ENCODE results near the gene MMP24. TPM values are rescaled to one million over a fixed set of nuclear protein-coding genes. Genes with fewer than 3 reads are reported as not detected.
A peak's percentile ranks its signal among the peaks of the same experiment; 100 is the strongest.
"Not testable (repeated sequence)": the region's sequence is repeated elsewhere in the genome, so short reads cannot be mapped to it uniquely, and the experiment has no call there.

MMP24 gene
- total RNA-seq, 1 donor from 2014 or later, result not detected

DNA sequence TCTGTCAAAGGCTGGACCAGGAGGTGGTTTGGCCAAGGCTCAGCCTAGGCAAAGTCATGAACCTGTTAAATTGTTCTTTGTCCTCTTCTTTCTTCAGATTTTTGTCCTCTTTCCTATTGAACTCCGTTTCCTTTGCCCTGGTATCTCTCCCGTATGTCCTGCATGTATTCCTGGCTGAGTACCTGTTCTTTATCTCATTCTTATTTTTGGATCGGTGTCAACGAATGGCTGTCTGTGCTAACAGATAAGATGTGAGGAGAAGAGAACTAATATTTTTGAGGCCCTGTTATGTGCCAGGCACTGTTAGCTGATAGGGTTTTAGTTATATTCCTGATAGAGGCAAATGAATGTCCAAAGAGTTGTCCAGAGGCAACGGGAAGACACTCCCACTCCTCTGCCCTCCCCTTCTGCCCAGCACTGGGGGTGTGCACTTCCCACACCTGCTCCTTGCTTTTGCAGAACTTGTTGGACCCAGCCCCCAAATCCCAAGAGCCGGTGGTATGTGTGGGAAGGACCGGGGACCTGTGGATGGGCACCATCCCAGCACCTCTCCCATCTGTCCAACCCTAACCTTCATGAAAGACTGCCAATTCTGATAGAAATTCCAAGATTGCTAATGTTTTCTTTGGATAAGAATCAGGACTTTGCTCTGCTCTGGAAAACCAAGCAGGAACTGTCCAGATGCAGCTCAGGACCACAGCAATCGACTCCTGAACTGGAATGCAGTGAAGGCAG is 30.9 kb downstream of the MMP24 start:
- H3K9me3 Mint-ChIP-seq, result no peaks in the 10 kb centered on the region
- no peak overlapping the region for H3K27ac Mint-ChIP-seq
- no peak for DNase-seq
- intact Hi-C loops (cut with micrococcal nuclease), result no loop called here
- H3K4me3 Mint-ChIP-seq, result no peak overlapping the region
- peaks cover 4% of the 10 kb centered on the region for H3K36me3 Mint-ChIP-seq (ENCODE audit: low read depth)
- H3K4me1 Mint-ChIP-seq, result peaks cover 10% of the 10 kb centered on the region
- H3K27me3 Mint-ChIP-seq, result no peaks in the 10 kb centered on the region

DNA sequence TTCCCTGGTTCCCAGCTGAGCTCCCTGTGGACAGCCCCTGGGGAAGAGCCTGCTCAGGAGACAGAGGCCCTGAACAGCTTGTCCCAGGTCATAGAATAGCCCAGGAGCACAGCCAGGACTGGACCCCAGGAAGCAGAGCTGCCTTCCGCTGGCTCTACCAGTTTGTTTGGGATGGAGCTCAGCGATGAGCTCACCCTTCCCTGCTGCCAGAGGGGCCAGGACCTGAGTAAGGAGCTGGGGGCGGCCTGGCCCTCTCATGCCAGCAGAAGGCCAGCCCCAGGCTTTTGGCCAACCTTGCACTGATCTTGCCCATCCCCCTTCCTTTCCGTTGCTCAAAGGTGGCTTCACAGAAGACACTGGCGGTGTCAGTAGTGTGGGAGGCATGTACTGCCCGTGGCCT is 33.9 kb downstream of the MMP24 start:
- Mint-ChIP-seq H3K4me3 (no peak overlapping the region), H3K36me3 (ENCODE audit: low read depth) (peaks cover 7% of the 10 kb centered on the region), H3K27me3 (no peaks in the 10 kb centered on the region), H3K9me3 (no peaks in the 10 kb centered on the region), H3K4me1 (no peaks in the 10 kb centered on the region), H3K27ac (no peak overlapping the region)
- intact Hi-C loops (cut with micrococcal nuclease), result no loop called here
- DNase-seq, result no peak

DNA sequence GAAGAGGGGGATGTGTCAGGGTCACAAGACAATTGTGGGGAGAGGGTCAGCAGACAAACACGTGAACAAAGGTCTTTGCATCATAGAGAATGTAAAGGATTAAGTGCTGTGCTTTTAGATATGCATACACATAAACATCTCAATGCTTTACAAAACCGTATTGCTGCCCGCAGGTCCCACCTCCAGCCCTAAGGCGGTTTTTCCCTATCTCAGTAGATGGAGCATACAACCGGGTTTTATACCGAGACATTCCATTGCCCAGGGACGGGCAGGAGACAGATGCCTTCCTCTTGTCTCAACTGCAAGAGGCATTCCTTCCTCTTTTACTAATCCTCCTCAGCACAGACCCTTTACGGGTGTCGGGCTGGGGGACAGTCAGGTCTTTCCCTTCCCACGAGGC is 35.8 kb downstream of the MMP24 start:
- H3K36me3 Mint-ChIP-seq (ENCODE audit: low read depth), result peaks cover 11% of the 10 kb centered on the region
- H3K4me3 Mint-ChIP-seq; H3K9me3 Mint-ChIP-seq; H3K4me1 Mint-ChIP-seq; H3K27ac Mint-ChIP-seq; DNase-seq; H3K27me3 Mint-ChIP-seq; intact Hi-C loops (cut with micrococcal nuclease): not testable (repeated sequence)

DNA sequence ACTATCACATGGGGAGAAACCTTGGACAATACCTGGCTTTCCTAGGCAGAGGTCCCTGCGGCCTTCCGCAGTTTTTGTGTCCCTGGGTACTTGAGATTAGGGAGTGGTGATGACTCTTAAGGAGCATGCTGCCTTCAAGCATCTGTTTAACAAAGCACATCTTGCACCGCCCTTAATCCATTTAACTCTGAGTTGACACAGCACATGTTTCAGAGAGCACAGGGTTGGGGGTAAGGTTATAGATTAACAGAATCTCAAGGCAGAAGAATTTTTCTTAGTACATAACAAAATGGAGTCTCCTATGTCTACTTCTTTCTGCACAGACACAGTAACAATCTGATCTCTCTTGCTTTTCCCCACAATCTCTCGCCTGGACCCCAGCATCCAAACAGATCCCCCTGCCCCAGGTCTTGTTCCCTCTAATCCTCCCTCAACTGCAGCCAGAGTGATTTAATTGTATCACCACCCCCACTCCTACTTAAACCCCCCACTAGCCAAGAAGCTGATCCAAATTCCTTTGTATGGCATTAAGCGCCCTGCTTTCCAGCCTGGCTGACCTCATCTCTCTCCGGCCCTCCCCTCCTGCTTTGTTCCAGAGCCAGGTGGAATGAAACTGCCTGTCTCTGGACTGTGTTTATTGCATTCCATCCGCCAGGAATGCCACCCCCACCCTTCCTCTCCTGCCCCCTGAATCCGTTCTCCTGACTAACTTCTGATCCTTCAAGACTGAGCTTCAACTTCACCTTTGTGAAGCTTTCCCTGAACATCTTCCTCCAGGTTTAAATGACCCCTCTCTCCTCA is 36.4 kb downstream of the MMP24 start:
- H3K36me3 Mint-ChIP-seq (ENCODE audit: low read depth), result peaks cover 13% of the 10 kb centered on the region
- intact Hi-C loops (cut with micrococcal nuclease); DNase-seq; H3K4me1 Mint-ChIP-seq; H3K9me3 Mint-ChIP-seq; H3K27ac Mint-ChIP-seq; H3K4me3 Mint-ChIP-seq; H3K27me3 Mint-ChIP-seq: not testable (repeated sequence)

DNA sequence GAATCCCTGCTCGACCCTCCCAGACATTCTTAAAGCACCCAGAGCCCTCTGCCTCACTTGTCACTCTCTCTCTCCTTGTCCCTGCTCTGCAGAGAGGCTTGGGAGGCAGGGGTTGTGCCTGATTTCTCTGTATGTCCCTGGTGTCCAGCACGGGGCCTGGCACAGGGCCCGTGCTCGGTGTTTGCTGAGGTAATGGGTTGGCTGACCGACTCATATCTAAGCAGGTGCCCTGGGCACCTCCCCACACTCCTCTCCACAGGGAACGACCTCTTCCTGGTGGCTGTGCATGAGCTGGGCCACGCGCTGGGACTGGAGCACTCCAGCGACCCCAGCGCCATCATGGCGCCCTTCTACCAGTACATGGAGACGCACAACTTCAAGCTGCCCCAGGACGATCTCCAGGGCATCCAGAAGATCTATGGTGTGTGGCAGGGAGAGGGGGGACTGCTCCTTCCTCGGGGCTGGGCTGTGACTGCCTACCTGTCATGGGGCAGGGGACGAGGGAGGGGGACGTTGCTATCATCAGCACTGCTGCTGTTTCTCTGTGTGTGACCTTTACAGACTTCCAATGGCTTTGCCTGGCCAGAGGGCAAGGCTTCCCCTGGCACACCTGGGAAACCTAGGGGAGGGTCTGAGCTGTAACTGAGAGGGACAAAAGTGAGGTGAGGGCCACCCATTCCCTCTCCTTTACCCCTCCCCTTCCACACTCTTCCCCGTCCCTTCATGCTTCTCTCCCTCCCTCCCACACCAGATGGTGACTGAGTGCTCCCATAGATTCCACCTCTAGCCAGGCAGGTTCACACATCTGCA is 37.2 kb downstream of the MMP24 start:
- Mint-ChIP-seq H3K4me1 (peaks cover 4% of the 10 kb centered on the region), H3K9me3 (no peaks in the 10 kb centered on the region), H3K27ac (no peak overlapping the region), H3K36me3 (ENCODE audit: low read depth) (peaks cover 13% of the 10 kb centered on the region), H3K27me3 (no peaks in the 10 kb centered on the region), H3K4me3 (no peak overlapping the region)
- no peak for DNase-seq
- intact Hi-C loops (cut with micrococcal nuclease), result no loop called here

DNA sequence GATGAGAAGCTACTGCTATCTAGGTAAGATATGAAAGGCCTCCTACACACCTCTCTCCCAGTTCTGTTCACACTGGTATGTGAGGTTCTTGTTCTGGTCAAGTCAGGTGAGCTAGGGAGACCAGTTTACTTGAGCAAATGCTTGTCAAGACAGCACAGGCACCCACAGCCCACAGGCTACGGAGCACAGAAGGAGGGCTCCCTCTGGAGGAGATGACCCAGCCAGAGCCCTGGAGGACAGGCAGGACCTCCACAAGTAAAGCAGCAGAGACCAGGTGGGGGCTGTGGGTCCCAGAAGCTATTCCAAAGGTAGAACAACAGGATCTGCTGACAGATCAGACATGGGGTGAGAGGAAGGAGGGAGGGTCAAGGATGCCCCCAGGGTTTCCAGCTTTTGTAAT is 38.3 kb downstream of the MMP24 start:
- Mint-ChIP-seq H3K4me1 (peaks cover 6% of the 10 kb centered on the region), H3K27ac (no peak overlapping the region), H3K4me3 (no peak overlapping the region), H3K9me3 (no peaks in the 10 kb centered on the region), H3K36me3 (ENCODE audit: low read depth) (peaks cover 17% of the 10 kb centered on the region), H3K27me3 (no peaks in the 10 kb centered on the region)
- no peak for DNase-seq
- intact Hi-C loops (cut with micrococcal nuclease), result no loop called here

DNA sequence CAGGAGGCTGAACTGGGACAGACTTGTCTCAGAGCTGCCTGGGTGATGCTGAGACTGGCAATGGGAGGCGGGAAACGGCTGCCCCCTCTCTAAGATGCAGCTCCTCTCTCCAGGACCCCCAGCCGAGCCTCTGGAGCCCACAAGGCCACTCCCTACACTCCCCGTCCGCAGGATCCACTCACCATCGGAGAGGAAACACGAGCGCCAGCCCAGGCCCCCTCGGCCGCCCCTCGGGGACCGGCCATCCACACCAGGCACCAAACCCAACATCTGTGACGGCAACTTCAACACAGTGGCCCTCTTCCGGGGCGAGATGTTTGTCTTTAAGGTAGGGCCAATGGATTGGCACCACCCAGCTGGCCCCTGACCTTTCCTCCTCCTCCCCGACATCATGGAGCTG is 40.6 kb downstream of the MMP24 start:
- Mint-ChIP-seq H3K36me3 (ENCODE audit: low read depth) (peaks cover 22% of the 10 kb centered on the region), H3K4me3 (no peak overlapping the region), H3K27ac (no peak overlapping the region), H3K27me3 (no peaks in the 10 kb centered on the region), H3K4me1 (peaks cover 8% of the 10 kb centered on the region), H3K9me3 (no peaks in the 10 kb centered on the region)
- DNase-seq, result no peak
- intact Hi-C loops (cut with micrococcal nuclease), result no loop called here

DNA sequence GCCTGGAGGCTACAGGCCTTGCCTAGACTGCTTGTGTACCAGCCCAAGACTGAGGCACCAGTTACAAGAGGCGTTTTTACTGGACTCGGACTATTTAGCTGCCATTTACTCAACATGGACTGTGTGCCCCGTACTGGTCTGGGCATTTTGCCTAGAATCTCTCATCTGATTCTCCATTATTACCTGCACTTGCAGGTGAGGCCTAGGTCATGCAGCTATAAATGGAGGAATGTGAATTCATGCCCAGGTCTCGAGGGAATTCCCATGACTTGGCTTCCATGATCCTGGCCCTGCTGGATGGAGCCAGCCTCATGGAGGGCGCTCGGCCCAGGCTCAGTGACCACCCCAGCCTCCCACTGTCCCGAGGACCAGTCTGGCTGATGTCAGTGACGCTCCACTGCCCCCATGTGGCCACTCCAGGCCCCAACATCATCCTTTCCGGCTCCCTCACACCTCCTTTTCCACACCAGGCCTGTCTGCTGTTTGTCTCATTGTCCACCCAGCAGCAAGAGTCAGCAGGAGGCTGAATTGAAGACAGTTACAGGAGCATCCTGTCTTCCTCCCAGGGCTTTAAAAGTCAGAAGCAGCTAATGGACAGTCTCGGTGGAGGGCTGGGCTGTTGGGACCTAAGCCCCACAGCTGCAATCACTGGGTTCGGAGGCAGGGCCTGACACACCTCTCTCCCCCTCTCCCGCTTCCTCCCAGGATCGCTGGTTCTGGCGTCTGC is 42.7 kb downstream of the MMP24 start:
- peaks cover 8% of the 10 kb centered on the region for H3K4me1 Mint-ChIP-seq
- peak; percentile 87 for DNase-seq
- intact Hi-C loops (cut with micrococcal nuclease), result no loop called here
- no peaks in the 10 kb centered on the region for H3K9me3 Mint-ChIP-seq
- peak overlapping the region; percentile 15 for H3K27ac Mint-ChIP-seq
- H3K27me3 Mint-ChIP-seq, result no peaks in the 10 kb centered on the region
- no peak overlapping the region for H3K4me3 Mint-ChIP-seq
- H3K36me3 Mint-ChIP-seq (ENCODE audit: low read depth), result peaks cover 21% of the 10 kb centered on the region

DNA sequence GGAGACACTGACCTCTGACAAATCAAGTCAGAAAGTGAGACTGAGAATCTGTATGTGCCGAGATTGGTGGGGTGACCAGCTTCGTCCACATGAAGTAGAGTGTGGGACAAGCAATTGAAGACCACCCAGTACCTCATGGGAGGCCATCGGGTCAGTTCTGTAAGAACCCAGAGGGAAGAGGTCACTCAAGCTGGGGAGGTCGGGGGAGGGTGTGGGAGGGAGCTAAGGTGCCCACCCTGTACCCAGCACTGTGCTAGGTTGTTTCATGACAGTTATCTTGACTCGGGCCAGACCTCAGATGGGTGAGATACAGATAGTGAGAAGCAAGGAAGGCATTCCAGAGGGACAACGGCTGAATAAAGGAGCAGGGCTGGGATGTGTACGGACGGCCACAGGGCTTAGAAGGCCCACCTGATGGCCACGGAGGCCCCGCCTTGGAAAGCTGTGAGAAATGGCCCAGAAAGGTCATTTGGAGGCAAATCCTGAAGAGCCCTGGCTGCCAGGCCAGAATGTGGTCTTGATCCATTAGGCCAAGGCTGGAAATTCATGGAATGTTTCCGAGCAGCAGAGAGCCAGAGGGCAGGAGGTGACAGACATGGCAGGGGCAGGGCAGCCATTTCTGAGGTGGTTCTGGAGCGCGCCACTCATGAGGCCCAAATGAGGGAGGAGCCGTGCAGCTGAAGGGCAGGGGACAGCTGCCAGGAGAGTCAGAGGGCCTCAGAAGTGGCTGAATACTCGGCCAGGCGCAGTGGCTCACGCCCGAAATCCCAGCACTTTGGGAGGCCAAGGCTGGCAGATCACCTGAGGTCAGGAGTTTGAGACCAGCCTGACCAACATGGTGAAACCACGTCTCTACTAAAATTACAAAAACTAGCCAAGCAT is 43.8 kb downstream of the MMP24 start:
- no peak overlapping the region for H3K4me3 Mint-ChIP-seq
- H3K4me1 Mint-ChIP-seq, result peaks cover 8% of the 10 kb centered on the region
- no peak for DNase-seq
- H3K9me3 Mint-ChIP-seq, result no peaks in the 10 kb centered on the region
- peaks cover 19% of the 10 kb centered on the region for H3K36me3 Mint-ChIP-seq (ENCODE audit: low read depth)
- no peak overlapping the region for H3K27ac Mint-ChIP-seq
- intact Hi-C loops (cut with micrococcal nuclease), result loop anchor here (10.0 kb wide), 1 partner anchor 445 kb away; the partner anchor contains the start of gene NCOA6
- no peaks in the 10 kb centered on the region for H3K27me3 Mint-ChIP-seq

DNA sequence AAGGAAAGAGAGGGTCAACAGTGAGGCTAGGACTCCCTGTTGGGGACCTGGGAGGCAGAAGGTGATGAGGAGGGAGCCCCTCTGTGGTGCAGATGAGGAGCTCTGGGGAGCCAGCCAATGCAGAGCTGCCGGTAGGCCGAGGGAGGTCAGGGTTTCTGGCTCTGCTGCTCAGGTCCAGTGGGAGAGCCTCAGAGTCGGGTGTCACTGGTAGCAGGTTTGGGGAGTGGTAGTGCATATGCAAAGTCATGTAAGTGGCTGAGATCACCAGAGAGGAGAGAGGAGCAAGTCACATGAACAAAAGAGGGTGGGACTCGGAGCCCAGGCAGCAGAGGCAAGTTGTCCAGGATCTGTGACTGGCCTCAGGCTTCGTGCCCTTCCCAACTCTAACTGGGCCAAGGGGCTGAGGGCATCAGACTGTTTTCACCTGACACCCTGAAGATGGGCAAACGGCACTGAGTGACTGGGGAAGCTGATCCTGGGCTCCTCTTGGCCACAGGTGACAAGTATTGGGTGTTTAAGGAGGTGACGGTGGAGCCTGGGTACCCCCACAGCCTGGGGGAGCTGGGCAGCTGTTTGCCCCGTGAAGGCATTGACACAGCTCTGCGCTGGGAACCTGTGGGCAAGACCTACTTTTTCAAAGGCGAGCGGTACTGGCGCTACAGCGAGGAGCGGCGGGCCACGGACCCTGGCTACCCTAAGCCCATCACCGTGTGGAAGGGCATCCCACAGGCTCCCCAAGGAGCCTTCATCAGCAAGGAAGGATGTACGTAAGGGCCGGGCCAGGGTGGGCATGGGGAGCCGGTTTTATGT is 44.8 kb downstream of the MMP24 start:
- intact Hi-C loops (cut with micrococcal nuclease), result loop anchor here (10.0 kb wide), 1 partner anchor 446 kb away; the partner anchor contains the start of gene NCOA6
- Mint-ChIP-seq H3K36me3 (ENCODE audit: low read depth) (peaks cover 19% of the 10 kb centered on the region), H3K4me3 (no peak overlapping the region), H3K9me3 (no peaks in the 10 kb centered on the region), H3K27ac (no peak overlapping the region), H3K27me3 (no peaks in the 10 kb centered on the region), H3K4me1 (peaks cover 11% of the 10 kb centered on the region)
- DNase-seq, result no peak

DNA sequence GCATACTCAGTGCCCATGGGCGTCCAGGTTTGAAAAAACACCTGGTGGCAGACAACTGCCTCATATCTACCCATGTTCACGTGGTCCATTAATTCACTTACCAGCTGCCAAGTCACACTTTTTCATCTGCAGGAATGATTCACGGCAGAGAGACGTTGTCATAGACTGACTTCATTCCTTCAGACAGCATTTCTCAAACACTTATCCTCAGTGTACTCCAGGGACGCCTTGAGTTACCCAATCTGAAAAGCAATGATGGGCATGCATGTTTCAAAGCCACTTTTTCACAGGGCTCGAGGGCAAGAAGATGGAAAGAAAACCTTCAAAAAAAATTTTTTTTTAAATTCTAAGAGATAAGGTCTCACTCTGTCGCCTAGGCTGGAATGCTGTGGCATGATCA is 45.4 kb downstream of the MMP24 start:
- DNase-seq, result no peak
- Mint-ChIP-seq H3K4me1 (peaks cover 13% of the 10 kb centered on the region), H3K9me3 (no peaks in the 10 kb centered on the region), H3K27me3 (no peaks in the 10 kb centered on the region), H3K36me3 (ENCODE audit: low read depth) (peaks cover 15% of the 10 kb centered on the region), H3K27ac (no peak overlapping the region), H3K4me3 (no peak overlapping the region)
- intact Hi-C loops (cut with micrococcal nuclease), result loop anchor here (10.0 kb wide), 1 partner anchor 447 kb away; the partner anchor contains the start of gene NCOA6

All from activated CD4-positive, alpha-beta T cell treated with anti-CD3 and anti-CD28 coated beads, Interleukin-2, amount 10 ng/mL, durations not matched to agents 24 days and 14 days (primary cell).